ENCODE results near the gene GALNT7.
A peak's percentile ranks its signal among the peaks of the same experiment; 100 is the strongest.

The GALNT7 gene

GRCh38 chr4:173332963-173333657 lies 164.5 kb downstream of the GALNT7 start:
- ChIA-PET CTCF (interaction anchor here (0.7 to 2.0 kb wide), 4 partner anchors 10 to 87 kb away, joined by 3 to 8 read pairs (median 4); no protein-coding TSS in a partner anchor), POLR2A (ENCODE audit: low non-redundant PET) (interaction anchor here (0.8 kb wide), 1 partner anchor 38 kb away, joined by 3 read pairs; the partner anchor contains the start of gene SAP30)
- DNase-seq (ENCODE audit: low spot score) = peak; percentile 37
- no peak for TF ChIP-seq CTCF (conservative IDR thresholded peaks at IDR 0.05; ENCODE audit: low read depth)
- H3K27ac ChIP-seq = peak overlapping the region; percentile 99

- ChIA-PET POLR2A (ENCODE audit: low non-redundant PET) (interaction anchor here (0.8 to 2.1 kb wide), 3 partner anchors 36 to 38 kb away, joined by 3 to 7 read pairs (median 6); partner anchors contain the start of gene SAP30), CTCF (interaction anchor here (1.0 to 2.0 kb wide), 2 partner anchors 11 to 27 kb away, joined by 4 to 8 read pairs; no protein-coding TSS in a partner anchor)
- peak; percentile 8 for DNase-seq (ENCODE audit: low spot score)
- no peak for TF ChIP-seq CTCF (conservative IDR thresholded peaks at IDR 0.05; ENCODE audit: low read depth)
- H3K27ac ChIP-seq = peak overlapping the region; percentile 99
These were observed 165.1 kb downstream of the GALNT7 start for GRCh38 chr4:173333658-173334084.

- POLR2A ChIA-PET (ENCODE audit: low non-redundant PET) = interaction anchor here (1.3 to 2.1 kb wide), 3 partner anchors 35 to 37 kb away, joined by 6 to 7 read pairs (median 6); partner anchors contain the start of gene SAP30
- no peak for TF ChIP-seq CTCF (conservative IDR thresholded peaks at IDR 0.05; ENCODE audit: low read depth)
- peak within 1 kb of the TSS; percentile 99 for H3K27ac ChIP-seq
- peak; percentile 99 for DNase-seq (ENCODE audit: low spot score)
- CTCF ChIA-PET = interaction anchor here (2.0 kb wide), 1 partner anchor 11 kb away, joined by 8 read pairs; no protein-coding TSS in a partner anchor
These were observed 165.7 kb downstream of the GALNT7 start, which contains the start of gene HMGB2 for GRCh38 chr4:173334085-173334890. Gene HMGB2 (minus strand): TSS chr4:173334358. CDS start chr4:173333649, 709 bp downstream.

- CTCF ChIA-PET = interaction anchor here (0.6 to 2.0 kb wide), 3 partner anchors 12 to 18 kb away, joined by 3 to 8 read pairs (median 4); no protein-coding TSS in a partner anchor
- no peak for TF ChIP-seq CTCF (conservative IDR thresholded peaks at IDR 0.05; ENCODE audit: low read depth)
- H3K27ac ChIP-seq = peak overlapping the region; percentile 99
- POLR2A ChIA-PET (ENCODE audit: low non-redundant PET) = interaction anchor here (1.3 to 2.1 kb wide), 3 partner anchors 34 to 37 kb away, joined by 6 to 7 read pairs (median 6); partner anchors contain the start of gene SAP30
- peak; percentile 93 for DNase-seq (ENCODE audit: low spot score)
These were observed 166.5 kb downstream of the GALNT7 start for GRCh38 chr4:173334891-173335752.

GRCh38 chr4:173337463-173337862 lies 168.9 kb downstream of the GALNT7 start:
- no peak overlapping the region for H3K27ac ChIP-seq
- ChIA-PET CTCF (no interaction called here), POLR2A (ENCODE audit: low non-redundant PET) (no interaction called here)

More at GRCh38 chr4:173337463-173337862, 168.9 kb downstream of the GALNT7 start:
- no peak for TF ChIP-seq CTCF (conservative IDR thresholded peaks at IDR 0.05; ENCODE audit: low read depth)
- no peak for DNase-seq (ENCODE audit: low spot score)

Data from RWPE1 (cell line).